Panc1 (cell line): ENCODE measurements around the gene PRKCZ.

Source experiments
- POLR2AphosphoS5 ChIP-seq: IDR thresholded peaks from 2 replicates; pipeline ENCODE4 v1.6.1; 2012; ENCODE audit warnings: mild to moderate bottlenecking, low read depth, low read length, moderate library complexity
- SIN3A ChIP-seq: IDR thresholded peaks from 2 replicates; pipeline ENCODE4 v1.6.1; 2012; ENCODE audit warnings: low read depth, mild to moderate bottlenecking, low read length, moderate library complexity, borderline replicate concordance; ENCODE audit not compliant: insufficient read depth
- TF ChIP-seq, protein P1 (sequence below): fragments of 450-650 bp; IDR thresholded peaks from 2 replicates; pipeline ENCODE4 v1.5.1; 2017; ENCODE audit warnings: mild to moderate bottlenecking
- TF ChIP-seq, protein P2 (sequence below), 2 experiments: IDR thresholded peaks; 2 replicates each; pipeline ENCODE4 v1.6.1; 2011 to 2012; ENCODE audit warnings: low read depth in 2 of 2, control low read depth in 1 of 2, low read length in 1 of 2, mild to moderate bottlenecking in 1 of 2, moderate library complexity in 1 of 2; ENCODE audit not compliant: insufficient read depth in 1 of 2

DNA sequence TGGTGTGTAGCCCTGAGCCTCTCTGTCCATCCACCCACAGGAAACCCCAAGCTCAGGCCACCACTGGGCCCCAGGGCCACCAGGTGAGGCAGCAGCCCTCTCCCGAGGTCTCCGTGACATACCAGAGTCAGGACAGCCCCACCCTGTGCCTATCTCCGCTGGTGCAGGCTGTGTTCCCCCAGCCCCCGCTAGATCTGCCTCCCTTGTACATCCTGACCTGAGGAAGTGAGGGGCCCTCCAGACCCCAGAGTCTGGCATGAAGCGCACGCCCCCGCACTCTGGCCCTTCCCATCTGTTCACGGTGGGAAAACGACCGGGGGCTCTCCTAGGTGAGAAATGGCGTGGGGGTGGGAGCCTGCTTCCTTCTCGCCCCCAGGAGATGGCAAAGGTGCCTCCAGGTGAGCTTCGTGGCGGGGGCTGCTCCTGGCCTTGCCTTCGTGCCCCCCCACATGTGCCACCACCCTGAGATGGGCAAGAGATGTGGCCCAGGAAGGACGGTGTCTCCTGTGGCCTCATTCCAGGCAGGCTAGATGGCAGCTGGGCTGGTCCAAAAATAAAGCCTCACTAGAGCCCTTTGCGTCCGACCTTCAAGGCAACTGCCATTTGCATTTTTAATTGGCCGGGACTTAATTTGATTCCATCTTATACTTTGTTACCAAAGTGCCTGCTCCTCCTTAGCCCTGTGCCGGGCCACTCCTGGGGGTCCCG, 28.0 kb upstream of the PRKCZ start:
- TF ChIP-seq, protein P1, sequence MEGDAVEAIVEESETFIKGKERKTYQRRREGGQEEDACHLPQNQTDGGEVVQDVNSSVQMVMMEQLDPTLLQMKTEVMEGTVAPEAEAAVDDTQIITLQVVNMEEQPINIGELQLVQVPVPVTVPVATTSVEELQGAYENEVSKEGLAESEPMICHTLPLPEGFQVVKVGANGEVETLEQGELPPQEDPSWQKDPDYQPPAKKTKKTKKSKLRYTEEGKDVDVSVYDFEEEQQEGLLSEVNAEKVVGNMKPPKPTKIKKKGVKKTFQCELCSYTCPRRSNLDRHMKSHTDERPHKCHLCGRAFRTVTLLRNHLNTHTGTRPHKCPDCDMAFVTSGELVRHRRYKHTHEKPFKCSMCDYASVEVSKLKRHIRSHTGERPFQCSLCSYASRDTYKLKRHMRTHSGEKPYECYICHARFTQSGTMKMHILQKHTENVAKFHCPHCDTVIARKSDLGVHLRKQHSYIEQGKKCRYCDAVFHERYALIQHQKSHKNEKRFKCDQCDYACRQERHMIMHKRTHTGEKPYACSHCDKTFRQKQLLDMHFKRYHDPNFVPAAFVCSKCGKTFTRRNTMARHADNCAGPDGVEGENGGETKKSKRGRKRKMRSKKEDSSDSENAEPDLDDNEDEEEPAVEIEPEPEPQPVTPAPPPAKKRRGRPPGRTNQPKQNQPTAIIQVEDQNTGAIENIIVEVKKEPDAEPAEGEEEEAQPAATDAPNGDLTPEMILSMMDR = no peak
- TF ChIP-seq, protein P2, sequence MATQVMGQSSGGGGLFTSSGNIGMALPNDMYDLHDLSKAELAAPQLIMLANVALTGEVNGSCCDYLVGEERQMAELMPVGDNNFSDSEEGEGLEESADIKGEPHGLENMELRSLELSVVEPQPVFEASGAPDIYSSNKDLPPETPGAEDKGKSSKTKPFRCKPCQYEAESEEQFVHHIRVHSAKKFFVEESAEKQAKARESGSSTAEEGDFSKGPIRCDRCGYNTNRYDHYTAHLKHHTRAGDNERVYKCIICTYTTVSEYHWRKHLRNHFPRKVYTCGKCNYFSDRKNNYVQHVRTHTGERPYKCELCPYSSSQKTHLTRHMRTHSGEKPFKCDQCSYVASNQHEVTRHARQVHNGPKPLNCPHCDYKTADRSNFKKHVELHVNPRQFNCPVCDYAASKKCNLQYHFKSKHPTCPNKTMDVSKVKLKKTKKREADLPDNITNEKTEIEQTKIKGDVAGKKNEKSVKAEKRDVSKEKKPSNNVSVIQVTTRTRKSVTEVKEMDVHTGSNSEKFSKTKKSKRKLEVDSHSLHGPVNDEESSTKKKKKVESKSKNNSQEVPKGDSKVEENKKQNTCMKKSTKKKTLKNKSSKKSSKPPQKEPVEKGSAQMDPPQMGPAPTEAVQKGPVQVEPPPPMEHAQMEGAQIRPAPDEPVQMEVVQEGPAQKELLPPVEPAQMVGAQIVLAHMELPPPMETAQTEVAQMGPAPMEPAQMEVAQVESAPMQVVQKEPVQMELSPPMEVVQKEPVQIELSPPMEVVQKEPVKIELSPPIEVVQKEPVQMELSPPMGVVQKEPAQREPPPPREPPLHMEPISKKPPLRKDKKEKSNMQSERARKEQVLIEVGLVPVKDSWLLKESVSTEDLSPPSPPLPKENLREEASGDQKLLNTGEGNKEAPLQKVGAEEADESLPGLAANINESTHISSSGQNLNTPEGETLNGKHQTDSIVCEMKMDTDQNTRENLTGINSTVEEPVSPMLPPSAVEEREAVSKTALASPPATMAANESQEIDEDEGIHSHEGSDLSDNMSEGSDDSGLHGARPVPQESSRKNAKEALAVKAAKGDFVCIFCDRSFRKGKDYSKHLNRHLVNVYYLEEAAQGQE (IDR thresholded peaks at IDR 0.05; ENCODE audit: insufficient read depth in 1 of 2, low read depth in 2 of 2, low read length in 1 of 2) = no peak
- TF ChIP-seq POLR2AphosphoS5 = no peak
- no peak for TF ChIP-seq SIN3A
